ENCODE data around the gene BACH2. TPM values are rescaled to one million over a fixed set of nuclear protein-coding genes. Genes with fewer than 3 reads are reported as not detected.

The BACH2 gene
- total RNA-seq, 2 donors from 2014 or later: 5.2 to 5.7 TPM

DNA sequence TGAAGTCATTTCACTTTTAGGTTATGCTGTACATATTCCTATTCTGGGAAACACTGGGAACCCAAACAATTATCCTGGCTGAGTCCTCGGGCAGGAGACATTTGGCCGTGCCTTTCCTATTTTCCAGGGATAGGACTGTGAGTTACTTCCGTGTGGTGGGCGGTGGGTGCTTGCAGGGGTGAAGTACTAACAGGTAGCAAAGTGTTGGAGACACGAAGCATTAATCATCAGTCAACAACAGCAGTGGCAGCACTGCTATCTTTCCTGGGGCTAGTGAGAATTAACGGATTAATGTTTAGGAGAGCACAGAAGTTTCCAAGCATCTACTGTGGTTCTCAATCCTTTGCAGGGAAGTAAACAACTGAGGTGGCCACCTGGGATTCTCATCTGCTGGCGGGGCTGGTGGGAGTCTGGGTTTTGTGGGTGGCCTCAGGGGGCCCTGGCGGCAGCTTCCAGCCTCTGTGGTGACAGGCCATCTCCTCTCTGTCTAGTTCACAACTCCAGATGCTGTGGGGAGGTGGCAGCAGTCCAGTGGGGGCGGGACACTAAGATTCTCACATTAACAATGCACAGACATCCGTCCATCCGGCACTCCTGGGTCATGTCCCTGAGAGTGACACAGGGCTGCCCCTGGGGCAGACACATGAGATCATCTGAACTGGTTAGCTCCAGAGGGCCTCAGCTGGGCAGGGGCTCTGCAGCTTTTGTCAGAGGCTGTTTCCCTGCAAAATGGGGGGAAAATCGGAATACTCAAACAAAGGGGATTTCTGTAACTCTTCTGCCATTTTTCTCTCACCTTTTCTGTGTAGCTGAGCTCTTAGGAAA lies 311.5 kb downstream of the BACH2 start:
- Histone ChIP-seq H3K27me3 (replicated peaks; ENCODE audit: insufficient read depth) (no peaks in the 10 kb centered on the region), H3K4me1 (replicated peaks) (no peaks in the 10 kb centered on the region), H3K9me3 (no peaks in the 10 kb centered on the region), H3K27ac (no peak overlapping the region), H3K36me3 (no peaks in the 10 kb centered on the region), H3K4me3 (no peak overlapping the region)
- TF ChIP-seq POLR2A (IDR thresholded peaks at IDR 0.05) (no peak), POLR2AphosphoS5 (IDR thresholded peaks at IDR 0.05) (no peak)
- TF ChIP-seq, protein P1, sequence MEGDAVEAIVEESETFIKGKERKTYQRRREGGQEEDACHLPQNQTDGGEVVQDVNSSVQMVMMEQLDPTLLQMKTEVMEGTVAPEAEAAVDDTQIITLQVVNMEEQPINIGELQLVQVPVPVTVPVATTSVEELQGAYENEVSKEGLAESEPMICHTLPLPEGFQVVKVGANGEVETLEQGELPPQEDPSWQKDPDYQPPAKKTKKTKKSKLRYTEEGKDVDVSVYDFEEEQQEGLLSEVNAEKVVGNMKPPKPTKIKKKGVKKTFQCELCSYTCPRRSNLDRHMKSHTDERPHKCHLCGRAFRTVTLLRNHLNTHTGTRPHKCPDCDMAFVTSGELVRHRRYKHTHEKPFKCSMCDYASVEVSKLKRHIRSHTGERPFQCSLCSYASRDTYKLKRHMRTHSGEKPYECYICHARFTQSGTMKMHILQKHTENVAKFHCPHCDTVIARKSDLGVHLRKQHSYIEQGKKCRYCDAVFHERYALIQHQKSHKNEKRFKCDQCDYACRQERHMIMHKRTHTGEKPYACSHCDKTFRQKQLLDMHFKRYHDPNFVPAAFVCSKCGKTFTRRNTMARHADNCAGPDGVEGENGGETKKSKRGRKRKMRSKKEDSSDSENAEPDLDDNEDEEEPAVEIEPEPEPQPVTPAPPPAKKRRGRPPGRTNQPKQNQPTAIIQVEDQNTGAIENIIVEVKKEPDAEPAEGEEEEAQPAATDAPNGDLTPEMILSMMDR (IDR thresholded peaks at IDR 0.05): no peak
- DNase-seq (ENCODE audit: low spot score): no peak
- 67% methylated on average over 12 of the region's 12 CpGs for WGBS
- intact Hi-C loops (cut with DNase I): no loop called here

- no peak for DNase-seq (ENCODE audit: low spot score)
- Histone ChIP-seq H3K27me3 (replicated peaks; ENCODE audit: insufficient read depth) (no peaks in the 10 kb centered on the region), H3K36me3 (no peaks in the 10 kb centered on the region), H3K4me3 (no peak overlapping the region), H3K4me1 (replicated peaks) (no peaks in the 10 kb centered on the region), H3K9me3 (no peaks in the 10 kb centered on the region), H3K27ac (no peak overlapping the region)
- intact Hi-C loops (cut with DNase I): no loop called here
- TF ChIP-seq POLR2AphosphoS5 (IDR thresholded peaks at IDR 0.05) (no peak), POLR2A (IDR thresholded peaks at IDR 0.05) (no peak)
- TF ChIP-seq, protein P1 (IDR thresholded peaks at IDR 0.05): no peak
Measured at GRCh38 chr6:89980353-89980752, 316.3 kb downstream of the BACH2 start.

- no peak for DNase-seq (ENCODE audit: low spot score)
- Histone ChIP-seq H3K9me3 (no peaks in the 10 kb centered on the region), H3K27me3 (replicated peaks; ENCODE audit: insufficient read depth) (no peaks in the 10 kb centered on the region), H3K36me3 (no peaks in the 10 kb centered on the region), H3K4me1 (replicated peaks) (no peaks in the 10 kb centered on the region), H3K4me3 (no peak overlapping the region), H3K27ac (no peak overlapping the region)
- TF ChIP-seq POLR2AphosphoS5 (IDR thresholded peaks at IDR 0.05) (no peak), POLR2A (IDR thresholded peaks at IDR 0.05) (no peak)
- TF ChIP-seq, protein P1 (IDR thresholded peaks at IDR 0.05): no peak
- WGBS: 96% methylated on average over 6 of the region's 6 CpGs
- intact Hi-C loops (cut with DNase I): loop anchor here (10.0 kb wide), 1 partner anchor 235 kb away; no protein-coding TSS in a partner anchor
Measured at GRCh38 chr6:89979481-89980119, 317.0 kb downstream of the BACH2 start.

GRCh38 chr6:89978749-89979145 lies 317.9 kb downstream of the BACH2 start:
- DNase-seq (ENCODE audit: low spot score): no peak
- H3K27ac ChIP-seq: no peak overlapping the region
- 79% methylated on average over 5 of the region's 5 CpGs for WGBS
- TF ChIP-seq, protein P1 (IDR thresholded peaks at IDR 0.05): no peak
- TF ChIP-seq POLR2A (IDR thresholded peaks at IDR 0.05) (no peak), POLR2AphosphoS5 (IDR thresholded peaks at IDR 0.05) (no peak)
- intact Hi-C loops (cut with DNase I): loop anchor here (10.0 kb wide), 1 partner anchor 236 kb away; no protein-coding TSS in a partner anchor
- H3K4me3 ChIP-seq: no peak overlapping the region
- no peaks in the 10 kb centered on the region for H3K4me1 ChIP-seq (replicated peaks)
- no peaks in the 10 kb centered on the region for H3K36me3 ChIP-seq
- no peaks in the 10 kb centered on the region for H3K27me3 ChIP-seq (replicated peaks; ENCODE audit: insufficient read depth)
- no peaks in the 10 kb centered on the region for H3K9me3 ChIP-seq
